T-helper 2 cell treated with Interferon-gamma antibody and Interleukin-4, amounts not matched to agents 5 μg/mL and 100 μg/mL, for 36 hours (primary cell): ENCODE measurements around the gene SOCS3.
"Not testable (repeated sequence)": the region's sequence is repeated elsewhere in the genome, so short reads cannot be mapped to it uniquely, and the experiment has no call there.

Experiments
- DNase-seq: peaks from one replicate; pipeline ENCODE4 v3.0.0; 2021; ENCODE audit warnings: low spot score
- H3K27ac Mint-ChIP-seq: one replicate; pipeline ENCODE4 v1.8.0; 2021; ENCODE audit warnings: mild to moderate bottlenecking, mixed read lengths
- H3K27me3 Mint-ChIP-seq: one replicate; pipeline ENCODE4 v1.8.0; 2021; ENCODE audit warnings: low read depth, mixed read lengths
- H3K36me3 Mint-ChIP-seq: one replicate; pipeline ENCODE4 v1.8.0; 2021; ENCODE audit warnings: low read depth, mixed read lengths
- H3K4me1 Mint-ChIP-seq: one replicate; pipeline ENCODE4 v1.8.0; 2021; ENCODE audit warnings: low read depth, mixed read lengths
- H3K4me3 Mint-ChIP-seq: one replicate; pipeline ENCODE4 v1.8.0; 2022; ENCODE audit warnings: mild to moderate bottlenecking, moderate library complexity, mixed read lengths
- H3K9me3 Mint-ChIP-seq: one replicate; pipeline ENCODE4 v1.8.0; 2021; ENCODE audit warnings: mixed read lengths

The SOCS3 gene

GRCh38 chr17:78315355-78316114, 44.3 kb downstream of the SOCS3 start:
- DNase-seq, result peak; percentile 62
- H3K9me3 Mint-ChIP-seq, result no peaks in the 10 kb centered on the region
- peak overlapping the region; percentile 45 for H3K4me3 Mint-ChIP-seq
- H3K36me3 Mint-ChIP-seq, result no peaks in the 10 kb centered on the region
- peaks cover 23% of the 10 kb centered on the region for H3K4me1 Mint-ChIP-seq
- peak overlapping the region; percentile 77 for H3K27ac Mint-ChIP-seq
- H3K27me3 Mint-ChIP-seq, result peaks cover 19% of the 10 kb centered on the region

- H3K36me3 Mint-ChIP-seq, result no peaks in the 10 kb centered on the region
- H3K4me1 Mint-ChIP-seq, result peaks cover 23% of the 10 kb centered on the region
- H3K27ac Mint-ChIP-seq, result peak overlapping the region; percentile 52
- peaks cover 19% of the 10 kb centered on the region for H3K27me3 Mint-ChIP-seq
- H3K9me3 Mint-ChIP-seq, result no peaks in the 10 kb centered on the region
- peak overlapping the region; percentile 45 for H3K4me3 Mint-ChIP-seq
- no peak for DNase-seq
These were observed 45.1 kb downstream of the SOCS3 start for GRCh38 chr17:78314683-78315354.

- peaks cover 19% of the 10 kb centered on the region for H3K27me3 Mint-ChIP-seq
- H3K4me3 Mint-ChIP-seq, result peak overlapping the region; percentile 66
- no peaks in the 10 kb centered on the region for H3K9me3 Mint-ChIP-seq
- peaks cover 23% of the 10 kb centered on the region for H3K4me1 Mint-ChIP-seq
- H3K27ac Mint-ChIP-seq, result peak overlapping the region; percentile 52
- no peaks in the 10 kb centered on the region for H3K36me3 Mint-ChIP-seq
- DNase-seq, result peak; percentile 69
These were observed 45.9 kb downstream of the SOCS3 start for GRCh38 chr17:78313735-78314648.

- H3K27ac Mint-ChIP-seq, H3K36me3 Mint-ChIP-seq, H3K4me3 Mint-ChIP-seq, DNase-seq, H3K4me1 Mint-ChIP-seq: not testable (repeated sequence)
- peaks cover 19% of the 10 kb centered on the region for H3K27me3 Mint-ChIP-seq
- H3K9me3 Mint-ChIP-seq, result peaks cover 14% of the 10 kb centered on the region
These were observed 50.1 kb downstream of the SOCS3 start for GRCh38 chr17:78309659-78310255.

- DNase-seq, result no peak
- peaks cover 1% of the 10 kb centered on the region for H3K4me1 Mint-ChIP-seq
- no peak overlapping the region for H3K4me3 Mint-ChIP-seq
- H3K27me3 Mint-ChIP-seq, result peaks cover 13% of the 10 kb centered on the region
- H3K9me3 Mint-ChIP-seq, result peaks cover 14% of the 10 kb centered on the region
- H3K27ac Mint-ChIP-seq, result no peak overlapping the region
- no peaks in the 10 kb centered on the region for H3K36me3 Mint-ChIP-seq
These were observed 51.8 kb downstream of the SOCS3 start for GRCh38 chr17:78307887-78308638.

DNA sequence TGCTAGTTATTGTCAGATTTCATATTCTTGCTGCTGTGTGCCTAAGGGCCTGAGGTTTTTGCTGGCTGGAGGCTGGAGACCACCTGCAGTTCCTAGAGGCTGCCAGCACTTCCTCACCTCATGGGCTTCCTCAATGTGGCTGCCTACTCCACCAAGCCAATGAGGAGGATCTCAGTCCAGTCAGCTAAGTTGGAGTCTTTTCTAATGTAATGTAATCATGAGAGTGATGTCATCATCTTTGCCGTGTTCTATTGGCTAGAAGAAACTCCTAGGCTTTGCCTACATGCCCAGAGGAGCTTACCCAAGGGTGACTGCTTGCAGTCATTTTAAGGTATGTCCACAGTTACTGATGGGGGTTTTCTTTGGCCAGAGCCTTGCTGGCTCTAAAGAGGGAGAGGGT, 53.0 kb downstream of the SOCS3 start:
- no peak for DNase-seq
- H3K27ac Mint-ChIP-seq, result no peak overlapping the region
- no peaks in the 10 kb centered on the region for H3K36me3 Mint-ChIP-seq
- peaks cover 14% of the 10 kb centered on the region for H3K9me3 Mint-ChIP-seq
- no peaks in the 10 kb centered on the region for H3K4me1 Mint-ChIP-seq
- no peak overlapping the region for H3K4me3 Mint-ChIP-seq
- peaks cover 5% of the 10 kb centered on the region for H3K27me3 Mint-ChIP-seq
